ENCODE measurements around the gene AZGP1. TPM values are rescaled to one million over a fixed set of nuclear protein-coding genes. Genes with fewer than 3 reads are reported as not detected.

Gene AZGP1
- total and polyA plus RNA-seq, 2 of the 13 experiments (the other 11 are each of a cell fraction or from before 2014, with no cell fraction given): 93.8 to 229 TPM

DNA sequence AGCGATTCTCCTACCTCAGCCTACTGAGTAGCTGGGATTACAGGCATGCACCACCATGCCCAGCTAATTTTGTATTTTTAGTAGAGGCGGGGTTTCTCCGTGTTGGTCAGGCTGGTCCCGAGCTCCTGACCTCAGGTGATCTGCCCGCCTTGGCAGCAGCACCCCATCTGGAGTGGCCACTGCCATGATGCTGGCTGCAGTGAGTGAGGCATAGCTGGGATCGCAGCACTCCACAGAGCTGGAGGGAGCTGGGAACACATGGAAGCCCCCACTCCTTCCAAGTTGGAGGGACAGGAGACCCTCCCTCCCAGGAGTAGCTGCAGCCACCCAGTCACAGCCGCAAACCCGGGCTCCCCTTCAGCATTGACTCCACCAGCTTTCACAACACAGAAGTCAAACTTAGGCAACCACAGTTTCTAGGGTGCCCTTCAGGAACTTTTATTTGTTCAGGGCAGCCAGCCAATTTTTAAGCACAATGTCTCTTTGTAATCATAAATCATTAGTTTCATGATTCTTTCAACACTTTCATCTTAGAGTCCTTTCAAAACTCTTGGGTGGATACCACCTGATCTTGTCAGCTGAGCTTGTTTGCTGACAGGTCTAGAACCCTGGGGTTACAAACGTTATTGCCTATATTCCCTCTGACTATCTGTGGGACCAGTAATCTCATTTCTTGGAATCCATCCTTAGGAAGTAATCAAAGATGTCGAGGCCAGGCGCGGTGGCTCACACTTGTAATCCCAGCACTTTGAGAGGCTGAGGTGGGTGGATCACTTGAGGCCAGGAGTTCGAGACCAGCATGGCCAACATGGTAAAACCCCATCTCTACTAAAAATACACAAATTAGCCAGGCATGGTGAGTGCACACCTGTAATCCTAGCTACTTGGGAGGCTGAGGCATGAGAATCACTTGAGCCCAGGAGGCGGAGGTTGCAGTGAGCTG is 36.8 kb upstream of the AZGP1 start (continued):
- TF ChIP-seq THRA (CRISPR knock-in tag; IDR thresholded peaks at IDR 0.05; ENCODE audit: borderline replicate concordance): 0 out of 2 replicates have a peak, but pooled peaks have one; percentile 48
- TF ChIP-seq, protein P1, sequence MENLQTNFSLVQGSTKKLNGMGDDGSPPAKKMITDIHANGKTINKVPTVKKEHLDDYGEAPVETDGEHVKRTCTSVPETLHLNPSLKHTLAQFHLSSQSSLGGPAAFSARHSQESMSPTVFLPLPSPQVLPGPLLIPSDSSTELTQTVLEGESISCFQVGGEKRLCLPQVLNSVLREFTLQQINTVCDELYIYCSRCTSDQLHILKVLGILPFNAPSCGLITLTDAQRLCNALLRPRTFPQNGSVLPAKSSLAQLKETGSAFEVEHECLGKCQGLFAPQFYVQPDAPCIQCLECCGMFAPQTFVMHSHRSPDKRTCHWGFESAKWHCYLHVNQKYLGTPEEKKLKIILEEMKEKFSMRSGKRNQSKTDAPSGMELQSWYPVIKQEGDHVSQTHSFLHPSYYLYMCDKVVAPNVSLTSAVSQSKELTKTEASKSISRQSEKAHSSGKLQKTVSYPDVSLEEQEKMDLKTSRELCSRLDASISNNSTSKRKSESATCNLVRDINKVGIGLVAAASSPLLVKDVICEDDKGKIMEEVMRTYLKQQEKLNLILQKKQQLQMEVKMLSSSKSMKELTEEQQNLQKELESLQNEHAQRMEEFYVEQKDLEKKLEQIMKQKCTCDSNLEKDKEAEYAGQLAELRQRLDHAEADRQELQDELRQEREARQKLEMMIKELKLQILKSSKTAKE (CRISPR knock-in tag; IDR thresholded peaks at IDR 0.05; ENCODE audit: borderline replicate concordance): peak; percentile 26; the same call in 1 of the 2 replicates

- FAIRE-seq (no peak), ATAC-seq (no peak), DNase-seq (ENCODE audit: low spot score) (no peak)
- BruUV-seq (replicated peaks): no TSS peak
- H3K27me3 ChIP-seq (ENCODE audit: control insufficient read depth in 1 of 2, insufficient read depth in 2 of 2, low read length in 2 of 2): no peaks in the 10 kb centered on the region; a peak in 1 of 5 replicates
- TF ChIP-seq ZSCAN21 (CRISPR knock-in tag; IDR thresholded peaks at IDR 0.05; ENCODE audit: borderline replicate concordance) (no peak), MLLT10 (CRISPR knock-in tag; IDR thresholded peaks at IDR 0.05) (no peak), ZNF205 (CRISPR knock-in tag; IDR thresholded peaks at IDR 0.05) (no peak), HOXA5 (CRISPR knock-in tag; IDR thresholded peaks at IDR 0.05) (no peak), ZNF263 (CRISPR knock-in tag; IDR thresholded peaks at IDR 0.05) (no peak)
- TF ChIP-seq, protein P2, sequence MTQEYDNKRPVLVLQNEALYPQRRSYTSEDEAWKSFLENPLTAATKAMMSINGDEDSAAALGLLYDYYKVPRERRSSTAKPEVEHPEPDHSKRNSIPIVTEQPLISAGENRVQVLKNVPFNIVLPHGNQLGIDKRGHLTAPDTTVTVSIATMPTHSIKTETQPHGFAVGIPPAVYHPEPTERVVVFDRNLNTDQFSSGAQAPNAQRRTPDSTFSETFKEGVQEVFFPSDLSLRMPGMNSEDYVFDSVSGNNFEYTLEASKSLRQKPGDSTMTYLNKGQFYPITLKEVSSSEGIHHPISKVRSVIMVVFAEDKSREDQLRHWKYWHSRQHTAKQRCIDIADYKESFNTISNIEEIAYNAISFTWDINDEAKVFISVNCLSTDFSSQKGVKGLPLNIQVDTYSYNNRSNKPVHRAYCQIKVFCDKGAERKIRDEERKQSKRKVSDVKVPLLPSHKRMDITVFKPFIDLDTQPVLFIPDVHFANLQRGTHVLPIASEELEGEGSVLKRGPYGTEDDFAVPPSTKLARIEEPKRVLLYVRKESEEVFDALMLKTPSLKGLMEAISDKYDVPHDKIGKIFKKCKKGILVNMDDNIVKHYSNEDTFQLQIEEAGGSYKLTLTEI (CRISPR knock-in tag; conservative IDR thresholded peaks at IDR 0.05): no peak
- H3K4me2 ChIP-seq (ENCODE audit: low read depth, low read length): no peak overlapping the region
- POLR2A ChIA-PET: interaction anchor here (1.2 to 1.9 kb wide), 2 partner anchors 9 to 38 kb away, joined by 3 to 6 read pairs; partner anchors contain the start of gene ZSCAN21
- no peaks in the 10 kb centered on the region for H4K20me1 ChIP-seq (ENCODE audit: insufficient read depth, low read length)
- no peaks in the 10 kb centered on the region for H3K9me3 ChIP-seq (ENCODE audit: low read length)
- peak overlapping the region; percentile 73 for H3K27ac ChIP-seq (ENCODE audit: extremely low read length, insufficient read depth, low read length)
- CTCF ChIA-PET (ENCODE audit: low intra/inter-chr PET ratio, low total read pairs): no interaction called here
- 0 out of 2 replicates have a peak overlapping the region, but pooled peaks have one; percentile 4 for H3K9ac ChIP-seq (ENCODE audit: insufficient read depth, low read depth, low read length)
- peaks cover 89% of the 10 kb centered on the region for H3K4me1 ChIP-seq (ENCODE audit: insufficient read depth, low read length)
- intact Hi-C loops (cut with micrococcal nuclease; ENCODE audit: unreplicated experiment): no loop called here
- in situ Hi-C loops (cut with HindIII; ENCODE audit: extremely low pct_ligation_motif_present, low pct_unique_long_range_greater_than_20kb): no loop called here
- H3K36me3 ChIP-seq (replicated peaks in 1 of 2; ENCODE audit: control insufficient read depth in 1 of 2, insufficient read depth in 2 of 2, low read length in 2 of 2): no peaks in the 10 kb centered on the region; a peak in 1 of 5 replicates
- H2AFZ ChIP-seq (ENCODE audit: low read length): peak overlapping the region; percentile 32
- no peak overlapping the region for H3K4me3 ChIP-seq (replicated peaks in 1 of 3; ENCODE audit: insufficient read depth in 1 of 3, low read depth in 2 of 3, low read length in 3 of 3)
- 76% methylated on average over 3 of the region's 3 CpGs for WGBS (ENCODE audit: low lambda C conversion rate)
- H3K79me2 ChIP-seq (ENCODE audit: insufficient read depth, low read length): peaks cover 10% of the 10 kb centered on the region
Measured at GRCh38 chr7:100011516-100011915, 35.7 kb upstream of the AZGP1 start.

All from HepG2 (cell line).